Mononuclear cell (primary cell): Measurements from ENCODE around the gene SELENOI. TPM values are rescaled to one million over a fixed set of nuclear protein-coding genes. Genes with fewer than 3 reads are reported as not detected.
"Not testable (repeated sequence)": the region's sequence is repeated elsewhere in the genome, so short reads cannot be mapped to it uniquely, and the experiment has no call there.

Source experiments
- H3K27me3 ChIP-seq: 2 replicates; pipeline ENCODE4 v1.6.0; 2011; ENCODE audit warnings: low read length, control low read depth; ENCODE audit not compliant: insufficient read depth
- H3K4me1 ChIP-seq: 2 replicates; pipeline ENCODE4 v1.5.1; 2011; ENCODE audit warnings: mild to moderate bottlenecking, low read length, control low read depth; ENCODE audit not compliant: insufficient read depth
- H3K4me3 ChIP-seq: 2 replicates; pipeline ENCODE4 v1.5.1; 2011; ENCODE audit warnings: mild to moderate bottlenecking, low read length, moderate library complexity
- H3K9me3 ChIP-seq: 2 replicates; pipeline ENCODE4 v1.5.1; 2011; ENCODE audit warnings: low read depth, mild to moderate bottlenecking, control low read depth, low read length
- total RNA-seq: library from RNA; depleted of rRNA; stranded (reverse); fragments of >200 nt; gene quantifications from one replicate; pipeline ENCODE4 v1.2.3, GENCODE V29; 2012

Gene SELENOI
- total RNA-seq, 1 donor: 27.3 TPM

DNA sequence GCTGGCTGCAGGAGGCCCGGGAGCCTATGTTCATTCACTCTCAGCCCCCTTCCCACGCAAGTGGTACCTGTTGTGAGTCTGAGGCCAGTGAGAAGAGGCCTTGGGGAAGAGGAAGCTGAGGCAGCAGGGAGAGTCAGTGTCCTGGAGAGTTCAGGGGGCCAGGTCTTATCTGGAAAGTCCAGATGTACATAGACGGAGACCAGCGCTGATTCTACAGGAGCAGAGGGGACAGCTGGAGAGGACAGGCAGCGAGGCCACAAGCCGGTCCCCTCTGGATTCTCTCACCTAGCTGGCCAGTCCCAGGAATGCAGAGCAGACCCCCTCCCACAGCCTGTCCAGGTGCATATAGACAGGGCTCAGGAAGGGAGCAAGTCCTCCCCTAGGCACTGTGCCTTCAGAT is 29.1 kb upstream of the SELENOI start:
- Histone ChIP-seq H3K4me1 (no peaks in the 10 kb centered on the region), H3K27me3 (no peaks in the 10 kb centered on the region), H3K9me3 (no peaks in the 10 kb centered on the region), H3K4me3 (no peak overlapping the region)

DNA sequence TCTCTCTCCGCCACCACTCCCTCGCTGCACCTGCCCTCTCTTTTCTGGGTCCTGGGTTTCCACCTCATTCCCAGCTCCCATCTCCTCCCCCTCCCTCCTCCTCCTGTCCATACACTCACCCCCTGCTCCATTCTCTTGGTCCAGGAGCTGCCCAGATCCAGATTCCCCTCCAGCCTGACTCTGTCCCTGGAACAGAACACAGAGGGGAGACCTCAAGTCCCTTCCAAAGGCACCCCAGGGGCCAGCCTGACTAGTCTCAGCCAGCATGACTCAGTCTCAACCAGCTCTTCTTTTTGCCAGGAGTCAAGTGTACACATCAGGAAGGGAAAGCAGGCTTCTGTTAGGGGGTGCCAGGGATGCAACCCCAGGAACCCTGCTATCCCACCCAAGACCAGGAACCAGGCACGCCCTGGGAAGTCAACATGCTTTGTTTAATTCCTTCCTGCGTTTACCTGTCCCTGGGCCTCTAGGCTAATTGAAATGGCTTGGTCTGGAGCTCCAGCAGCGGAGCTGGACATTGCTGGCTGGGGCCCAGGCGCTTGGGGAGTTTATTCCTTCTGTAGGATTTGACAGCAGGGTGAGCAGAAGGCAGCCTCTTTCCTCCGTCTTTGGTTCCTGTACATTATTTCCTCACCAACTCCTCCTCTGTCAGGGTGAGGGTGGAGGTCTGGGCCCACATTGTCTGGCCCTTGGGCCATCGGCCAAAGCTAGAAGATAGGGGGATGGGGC is 28.4 kb upstream of the SELENOI start:
- Histone ChIP-seq H3K4me3 (no peak overlapping the region), H3K27me3 (no peaks in the 10 kb centered on the region), H3K9me3 (no peaks in the 10 kb centered on the region), H3K4me1 (no peaks in the 10 kb centered on the region)

DNA sequence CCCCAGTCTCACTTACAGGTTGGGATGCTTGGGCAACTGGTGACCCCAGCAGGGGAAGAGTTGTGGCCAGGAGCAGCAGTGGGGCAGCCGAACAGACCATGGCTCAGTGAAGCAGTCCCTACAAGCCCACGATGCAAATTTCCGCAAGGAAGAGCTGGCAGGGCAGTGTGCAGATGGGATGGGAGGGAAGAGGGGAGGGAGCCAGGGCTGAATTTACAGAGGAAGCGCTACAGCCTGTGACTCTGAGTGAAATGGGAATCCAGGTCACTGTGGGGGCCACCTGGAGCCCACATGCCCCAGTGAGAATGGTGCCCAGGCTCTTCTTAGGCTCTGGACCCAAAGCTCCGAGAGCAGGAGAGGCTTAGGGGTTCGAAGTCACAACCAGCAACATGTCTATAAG is 27.0 kb upstream of the SELENOI start:
- H3K4me3 ChIP-seq: no peak overlapping the region
- no peaks in the 10 kb centered on the region for H3K27me3 ChIP-seq
- no peaks in the 10 kb centered on the region for H3K4me1 ChIP-seq
- H3K9me3 ChIP-seq: no peaks in the 10 kb centered on the region

DNA sequence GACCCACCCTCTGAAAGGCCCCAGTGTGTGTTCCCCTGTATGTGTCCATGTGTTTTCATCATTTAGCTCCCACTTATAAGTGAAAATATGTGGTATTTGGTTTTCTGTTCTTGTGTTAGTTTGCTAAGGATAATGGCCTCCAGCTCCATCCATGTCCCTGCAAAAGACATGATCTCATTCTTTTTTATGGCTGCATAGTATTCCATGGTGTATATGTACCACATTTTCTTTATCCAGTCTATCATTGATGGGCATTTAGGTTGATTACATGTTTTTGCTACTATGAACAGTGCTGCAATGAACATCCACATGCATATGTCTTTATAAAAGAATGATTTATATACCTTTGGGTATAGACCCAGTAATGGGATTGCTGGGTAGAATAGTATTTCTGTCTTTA is 21.5 kb upstream of the SELENOI start:
- not testable (repeated sequence) for H3K9me3 ChIP-seq, H3K4me3 ChIP-seq, H3K27me3 ChIP-seq
- peaks cover 20% of the 10 kb centered on the region for H3K4me1 ChIP-seq

DNA sequence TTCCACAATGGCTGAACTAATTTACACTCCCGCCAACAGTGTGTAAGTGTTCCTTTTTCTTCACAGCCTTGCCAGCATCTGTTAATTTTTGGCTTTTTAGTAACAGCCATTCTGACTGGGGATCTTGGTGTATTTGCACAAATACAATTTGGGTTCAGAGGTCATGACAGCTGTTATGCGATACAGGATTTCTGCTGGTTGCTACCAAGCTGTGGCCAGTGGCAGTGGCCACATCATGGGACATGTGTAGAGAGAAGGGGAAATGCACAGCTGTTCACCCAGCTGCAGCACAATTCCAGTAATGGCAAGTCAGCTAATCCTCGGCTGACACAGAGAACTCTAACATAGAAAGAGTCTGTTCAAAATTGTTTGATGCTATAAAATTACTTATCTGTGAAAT is 21.0 kb upstream of the SELENOI start:
- Histone ChIP-seq H3K27me3 (no peaks in the 10 kb centered on the region), H3K4me1 (peaks cover 21% of the 10 kb centered on the region), H3K4me3 (no peak overlapping the region), H3K9me3 (no peaks in the 10 kb centered on the region)

DNA sequence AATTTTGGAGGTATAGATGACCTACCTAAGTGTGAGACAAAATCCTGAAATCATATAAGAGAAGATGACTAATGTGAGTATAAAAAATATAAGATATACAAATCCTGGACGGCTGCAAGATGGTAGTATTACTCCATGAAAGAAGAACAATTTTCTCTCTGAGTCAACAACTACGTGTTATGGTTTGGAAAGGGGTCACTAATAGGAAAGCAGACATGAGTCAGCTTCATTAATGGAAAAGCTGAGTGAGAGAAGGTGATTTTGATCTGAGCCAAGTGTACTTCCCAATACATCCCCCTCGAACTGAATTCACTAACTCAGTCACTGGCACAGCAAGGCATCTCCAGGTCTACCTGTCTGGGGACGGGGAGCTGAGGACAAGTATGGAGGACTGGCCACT is 20.1 kb upstream of the SELENOI start:
- Histone ChIP-seq H3K4me3 (no peak overlapping the region), H3K9me3 (no peaks in the 10 kb centered on the region), H3K4me1 (peaks cover 29% of the 10 kb centered on the region), H3K27me3 (no peaks in the 10 kb centered on the region)

DNA sequence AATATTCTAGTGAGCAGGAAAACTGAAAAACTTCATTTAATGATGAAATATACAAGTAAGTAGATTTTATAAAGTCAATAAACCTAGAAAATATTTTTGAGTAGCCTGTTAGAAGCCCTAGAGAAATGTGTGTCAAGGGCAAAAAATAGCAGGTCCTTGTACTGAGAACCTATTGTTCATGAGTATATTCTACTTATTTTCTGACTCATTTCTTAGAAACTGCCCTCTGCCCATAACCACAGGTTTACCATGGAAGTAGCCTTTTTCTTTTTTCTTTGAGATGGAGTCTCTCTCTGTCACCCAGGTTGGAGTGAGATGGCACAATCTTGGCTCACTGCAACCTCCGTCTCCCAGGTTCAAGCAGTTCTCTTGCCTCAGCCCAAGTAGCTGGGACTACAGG is 19.4 kb upstream of the SELENOI start:
- H3K27me3 ChIP-seq: no peaks in the 10 kb centered on the region
- H3K4me1 ChIP-seq: peaks cover 29% of the 10 kb centered on the region
- no peak overlapping the region for H3K4me3 ChIP-seq
- no peaks in the 10 kb centered on the region for H3K9me3 ChIP-seq

DNA sequence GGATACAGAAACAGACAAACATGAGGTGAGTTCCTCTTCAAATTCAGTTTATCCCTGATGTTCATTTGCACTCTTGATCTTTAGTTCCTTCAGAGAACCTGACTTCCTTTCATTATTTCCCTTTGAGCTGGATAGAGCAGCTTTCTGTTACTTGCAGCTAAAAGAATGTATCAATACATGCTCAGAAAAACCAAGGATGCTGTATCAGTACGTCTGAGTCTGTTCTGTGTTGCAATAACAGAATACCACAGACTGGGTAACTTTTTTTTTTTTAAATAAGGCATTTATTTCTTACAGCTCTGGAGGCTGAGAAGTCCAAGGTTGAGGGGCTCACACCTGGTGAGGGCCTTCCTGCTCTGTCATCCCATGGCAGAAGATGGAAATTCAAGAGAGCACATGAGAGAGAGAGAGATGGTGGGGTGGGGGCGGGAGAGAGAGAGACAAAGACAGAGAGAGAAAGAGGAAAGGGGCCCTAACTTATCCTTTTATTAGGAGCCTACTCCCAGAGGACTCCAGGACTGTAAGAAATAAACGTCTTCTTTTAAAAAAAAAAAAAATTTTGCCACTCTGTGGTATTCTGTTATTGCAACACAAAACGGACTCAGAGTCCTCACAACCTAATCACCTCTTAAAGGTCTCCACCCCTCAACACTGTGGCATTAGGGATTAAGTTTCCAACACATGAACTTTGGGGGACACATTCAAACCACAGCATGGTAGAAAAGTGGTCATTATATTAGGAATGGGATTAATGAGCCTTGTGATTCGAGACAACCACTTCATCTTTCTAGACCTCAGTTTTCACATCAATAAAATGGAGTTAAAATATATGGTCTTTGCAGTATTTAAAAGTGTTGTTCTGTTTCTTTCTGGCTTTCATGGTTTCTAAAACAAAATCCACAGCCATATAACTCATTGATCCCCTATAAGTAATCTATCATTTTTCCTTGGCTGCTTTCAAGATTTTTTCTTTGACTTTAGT is 18.4 kb upstream of the SELENOI start:
- H3K27me3 ChIP-seq: no peaks in the 10 kb centered on the region
- no peak overlapping the region for H3K4me3 ChIP-seq
- peaks cover 29% of the 10 kb centered on the region for H3K4me1 ChIP-seq
- H3K9me3 ChIP-seq: no peaks in the 10 kb centered on the region

DNA sequence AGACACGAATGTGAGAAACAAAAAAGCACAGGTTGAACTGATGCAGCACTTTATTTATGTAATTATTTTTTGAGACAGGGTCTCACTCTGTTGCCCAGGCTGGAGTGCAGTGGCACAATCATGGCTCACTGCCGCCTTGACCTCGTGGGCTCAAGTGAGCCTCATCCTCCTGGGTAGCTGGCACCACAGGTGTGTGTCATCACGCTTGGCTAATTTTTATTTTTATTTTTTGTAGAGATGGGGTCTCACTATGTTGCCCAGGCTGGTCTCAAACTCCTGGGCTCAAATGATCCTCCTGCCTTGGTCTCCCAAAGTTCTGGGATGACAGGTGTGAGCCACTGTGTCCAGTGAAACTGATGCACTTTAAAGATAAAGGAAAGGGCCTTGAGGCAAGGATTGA is 16.9 kb upstream of the SELENOI start:
- peaks cover 29% of the 10 kb centered on the region for H3K4me1 ChIP-seq
- H3K9me3 ChIP-seq, H3K4me3 ChIP-seq, H3K27me3 ChIP-seq: not testable (repeated sequence)

DNA sequence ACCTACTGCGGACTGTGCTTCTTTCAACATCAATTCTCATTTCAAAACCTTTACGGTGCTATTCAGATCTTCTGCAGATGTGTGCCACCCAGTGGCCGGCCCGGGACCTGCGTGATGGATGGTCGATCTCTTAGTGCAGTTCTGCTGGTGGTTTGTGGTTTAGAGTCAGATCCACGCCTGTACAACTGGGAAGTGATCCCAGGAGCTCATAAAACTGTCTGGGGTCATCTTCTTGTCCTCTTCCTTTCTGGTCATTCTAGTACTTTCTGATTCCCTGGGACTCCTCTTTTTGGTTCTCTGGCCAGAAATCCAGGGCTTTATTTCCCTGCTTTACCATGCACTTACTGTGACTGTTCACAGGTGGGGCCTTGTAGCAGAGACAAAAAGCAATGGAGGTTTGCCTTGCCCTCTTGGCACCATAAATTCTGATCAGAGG is 15.8 kb upstream of the SELENOI start:
- Histone ChIP-seq H3K9me3 (no peaks in the 10 kb centered on the region), H3K27me3 (no peaks in the 10 kb centered on the region), H3K4me1 (peaks cover 29% of the 10 kb centered on the region), H3K4me3 (no peak overlapping the region)

DNA sequence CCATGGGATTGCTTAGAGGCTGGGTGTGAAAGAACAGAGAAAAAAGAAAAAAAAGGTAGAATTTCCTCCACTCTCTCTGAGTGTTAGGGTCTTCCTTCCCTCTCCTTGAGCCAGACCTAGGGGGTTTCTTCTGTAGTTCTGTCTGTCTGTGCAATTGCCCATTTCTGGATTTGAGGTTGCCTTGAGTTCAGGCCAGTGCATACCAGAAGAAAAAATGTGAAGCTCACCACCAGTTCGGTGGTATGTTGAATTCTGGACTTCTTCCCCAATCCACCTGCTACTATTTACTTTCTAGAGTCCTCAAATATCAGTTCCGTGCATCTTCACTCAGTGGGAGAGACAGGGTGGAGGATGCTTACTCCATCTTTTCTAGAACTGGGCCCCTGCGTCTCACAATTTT is 15.3 kb upstream of the SELENOI start:
- Histone ChIP-seq H3K9me3 (no peaks in the 10 kb centered on the region), H3K4me3 (no peak overlapping the region), H3K27me3 (no peaks in the 10 kb centered on the region), H3K4me1 (peaks cover 29% of the 10 kb centered on the region)

DNA sequence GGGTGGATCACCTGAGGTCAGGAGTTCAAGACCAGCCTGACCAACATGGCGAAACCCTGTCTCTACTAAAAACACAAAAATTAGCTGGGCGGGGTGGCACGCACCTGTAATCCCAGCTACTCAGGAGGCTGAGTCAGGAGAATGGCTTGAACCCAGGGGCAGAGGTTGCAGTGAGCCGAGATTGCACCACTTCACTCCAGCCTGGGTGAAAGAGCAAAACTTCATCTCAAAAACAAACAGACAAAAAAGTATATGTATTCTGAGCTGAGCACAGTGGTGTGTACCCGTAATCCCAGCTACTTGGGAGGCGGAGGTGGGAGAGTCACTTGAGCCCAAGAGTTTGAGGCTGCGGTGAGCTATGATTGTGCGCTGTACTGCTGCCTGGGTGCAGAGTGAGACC is 14.6 kb upstream of the SELENOI start:
- peaks cover 29% of the 10 kb centered on the region for H3K4me1 ChIP-seq
- not testable (repeated sequence) for H3K9me3 ChIP-seq, H3K4me3 ChIP-seq, H3K27me3 ChIP-seq

DNA sequence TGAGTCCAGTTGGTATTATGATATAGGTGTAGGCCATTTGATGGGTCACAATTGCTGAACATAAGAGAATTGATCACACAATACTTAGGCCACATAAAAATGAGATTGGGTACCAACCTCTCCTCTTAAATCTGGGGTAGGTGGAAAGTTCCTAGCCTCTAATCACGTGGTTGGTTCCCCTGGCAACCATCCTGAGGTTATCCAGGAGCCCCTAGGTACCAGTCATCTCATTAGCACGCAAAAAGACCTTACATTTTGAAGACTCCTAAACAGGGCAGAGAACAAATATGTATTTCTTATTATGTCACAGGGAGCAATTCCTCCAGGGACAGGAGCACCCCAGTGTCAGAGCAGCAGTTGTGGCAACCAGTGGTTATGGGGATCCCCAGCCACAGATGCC is 12.7 kb upstream of the SELENOI start:
- Histone ChIP-seq H3K4me3 (no peak overlapping the region), H3K9me3 (no peaks in the 10 kb centered on the region), H3K4me1 (peaks cover 11% of the 10 kb centered on the region), H3K27me3 (no peaks in the 10 kb centered on the region)

DNA sequence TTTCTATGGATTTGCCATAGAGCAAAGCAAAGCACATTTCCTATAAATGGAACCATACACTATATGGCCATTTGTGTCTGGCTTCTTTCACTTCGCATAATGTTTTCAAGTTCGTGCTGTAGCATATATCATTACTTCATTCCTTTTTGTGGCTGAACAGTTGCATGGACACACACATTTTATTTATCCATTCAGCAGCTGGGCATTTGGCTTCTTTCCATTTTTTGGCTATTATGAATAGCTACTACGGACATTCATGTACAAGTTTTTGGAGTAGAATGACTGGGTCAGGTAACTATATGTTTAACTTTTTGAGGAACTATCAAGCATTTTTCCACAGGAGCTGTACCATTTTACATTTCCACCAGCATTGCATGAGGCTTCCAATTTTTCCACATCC is 10.7 kb upstream of the SELENOI start:
- H3K9me3 ChIP-seq: no peaks in the 10 kb centered on the region
- H3K4me1 ChIP-seq: peaks cover 4% of the 10 kb centered on the region
- no peaks in the 10 kb centered on the region for H3K27me3 ChIP-seq
- H3K4me3 ChIP-seq: no peak overlapping the region

DNA sequence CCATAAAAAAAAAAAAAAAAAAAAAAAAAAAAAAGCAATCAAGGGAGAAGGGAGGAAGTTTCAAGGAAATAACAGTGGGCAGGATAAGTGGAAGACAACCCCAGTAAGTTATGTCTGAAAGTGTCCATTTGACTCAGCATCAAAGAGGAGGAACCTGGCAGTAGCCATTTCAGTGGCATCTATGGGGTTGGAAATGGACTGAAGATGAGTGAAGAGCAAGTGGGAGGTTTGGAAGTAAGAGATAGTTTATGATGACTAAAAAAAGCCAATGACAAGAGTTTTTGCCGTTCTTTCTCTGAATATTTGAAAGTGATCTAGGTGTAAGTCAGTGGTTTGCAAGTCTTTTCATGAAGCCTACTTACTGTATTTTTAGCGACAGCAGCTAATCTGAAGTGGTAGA is 9.2 kb upstream of the SELENOI start:
- Histone ChIP-seq H3K27me3 (no peaks in the 10 kb centered on the region), H3K9me3 (no peaks in the 10 kb centered on the region), H3K4me3 (no peak overlapping the region), H3K4me1 (no peaks in the 10 kb centered on the region)
